SK-N-SH treated with all-trans-retinoic acid at 6 μM for 48 hours (cell line): ENCODE data around the gene RERE.

Experiments used
- BACH2 ChIP-seq: fragments of 250-450 bp; sonication (Bioruptor Pico); IDR thresholded peaks from 2 replicates; pipeline ENCODE4 v1.9.0; 2021; ENCODE audit warnings: mild to moderate bottlenecking, borderline replicate concordance
- CSRNP3 ChIP-seq: fragments of 250-450 bp; sonication (Bioruptor Pico); IDR thresholded peaks from 2 replicates; pipeline ENCODE4 v1.5.1; 2021; ENCODE audit warnings: mild to moderate bottlenecking, moderate library complexity
- ESRRG ChIP-seq: fragments of 250-450 bp; sonication (Bioruptor Pico); IDR thresholded peaks from 2 replicates; pipeline ENCODE4 v1.6.1; 2021; ENCODE audit warnings: mild to moderate bottlenecking

- no peak for TF ChIP-seq ESRRG (CRISPR knock-in tag)
- TF ChIP-seq CSRNP3: no peak
- no peak for TF ChIP-seq BACH2 (CRISPR knock-in tag)
Measured at GRCh38 chr1:8503842-8504241, 313.6 kb downstream of the RERE start.
